Glomerular visceral epithelial cell (primary cell): ENCODE measurements around the gene CTNNAL1.

Experiments
- DNase-seq: peaks from one replicate; pipeline ENCODE4 v3.0.0-alpha.2; 2016; ENCODE audit errors: extremely low spot score

Gene CTNNAL1

DNA sequence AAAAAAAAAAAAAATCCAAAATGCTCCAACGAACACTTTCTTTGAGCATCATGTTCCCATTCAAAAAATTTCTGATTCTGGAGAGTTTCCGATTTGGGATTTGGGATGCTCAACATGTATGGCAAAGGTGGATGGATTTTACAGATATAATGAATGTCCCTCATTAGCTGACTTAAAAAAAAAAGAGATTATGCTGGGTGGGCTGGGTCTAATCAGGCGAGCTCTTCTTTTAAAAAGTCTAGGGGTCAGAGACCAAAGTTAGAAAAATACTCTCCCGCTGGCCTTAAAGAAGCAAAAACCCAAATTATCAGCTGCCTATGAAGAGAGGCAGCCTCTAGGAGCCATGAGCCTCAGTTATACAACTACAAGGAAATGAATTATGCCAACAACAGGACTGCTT is 15.2 kb upstream of the CTNNAL1 start:
- DNase-seq: no peak

DNA sequence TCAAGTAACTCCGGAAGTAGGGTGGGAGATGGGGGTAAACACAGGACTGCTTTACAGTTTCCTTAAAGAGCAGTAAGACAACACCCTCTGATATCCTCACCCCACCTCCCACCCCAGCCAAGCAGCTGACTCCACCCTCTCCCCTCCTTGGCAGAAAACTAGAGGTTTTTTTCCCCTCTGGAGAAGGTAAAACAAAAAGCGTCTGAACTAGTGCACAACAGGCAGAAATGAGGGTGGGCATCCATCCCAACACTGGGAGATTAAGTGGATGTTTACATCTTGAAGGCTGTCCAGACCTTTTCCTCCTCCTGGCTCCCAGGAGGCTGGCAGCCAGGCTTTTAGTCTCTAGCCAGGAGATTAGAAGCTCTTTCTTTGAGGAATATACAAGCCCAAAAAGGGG is 13.9 kb upstream of the CTNNAL1 start:
- no peak for DNase-seq

DNA sequence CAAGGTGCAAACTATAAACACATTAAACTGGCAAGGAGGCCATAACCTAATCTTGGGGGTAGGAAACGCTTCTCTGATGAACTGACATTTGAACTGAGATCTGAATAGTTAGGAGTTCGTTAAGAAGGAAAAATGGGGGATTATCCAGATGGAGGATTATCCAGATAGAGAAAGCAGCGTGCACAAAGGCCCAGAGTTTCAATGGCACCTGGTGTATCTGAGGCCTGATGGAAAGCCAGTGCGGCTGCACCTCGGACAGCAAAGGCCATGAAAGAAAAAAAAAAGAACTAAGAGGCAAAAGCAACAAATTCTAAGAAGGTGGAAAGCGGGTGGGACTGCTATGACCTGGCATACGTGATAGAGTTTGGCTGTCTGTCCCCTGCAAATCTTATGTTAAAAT is 13.0 kb upstream of the CTNNAL1 start:
- DNase-seq: no peak

DNA sequence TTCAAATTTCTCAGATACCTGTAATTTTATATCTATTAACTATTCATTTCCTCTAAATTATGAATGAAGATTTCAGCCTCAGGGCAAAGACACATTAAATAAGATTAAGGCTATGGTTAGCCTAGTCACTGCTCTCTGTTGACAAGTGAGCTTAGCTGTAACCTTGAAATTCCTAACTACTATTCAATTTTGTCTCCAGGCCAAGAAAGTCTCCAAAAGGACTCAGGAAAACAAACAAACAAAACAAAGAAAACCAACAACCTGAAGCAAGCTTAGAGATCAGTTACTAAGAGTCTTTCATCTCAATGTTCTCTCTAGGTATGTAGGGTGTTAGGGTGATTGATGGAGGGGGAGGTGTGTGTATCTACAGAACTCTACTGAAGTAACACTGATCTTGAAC is 9.6 kb upstream of the CTNNAL1 start:
- DNase-seq: no peak

DNA sequence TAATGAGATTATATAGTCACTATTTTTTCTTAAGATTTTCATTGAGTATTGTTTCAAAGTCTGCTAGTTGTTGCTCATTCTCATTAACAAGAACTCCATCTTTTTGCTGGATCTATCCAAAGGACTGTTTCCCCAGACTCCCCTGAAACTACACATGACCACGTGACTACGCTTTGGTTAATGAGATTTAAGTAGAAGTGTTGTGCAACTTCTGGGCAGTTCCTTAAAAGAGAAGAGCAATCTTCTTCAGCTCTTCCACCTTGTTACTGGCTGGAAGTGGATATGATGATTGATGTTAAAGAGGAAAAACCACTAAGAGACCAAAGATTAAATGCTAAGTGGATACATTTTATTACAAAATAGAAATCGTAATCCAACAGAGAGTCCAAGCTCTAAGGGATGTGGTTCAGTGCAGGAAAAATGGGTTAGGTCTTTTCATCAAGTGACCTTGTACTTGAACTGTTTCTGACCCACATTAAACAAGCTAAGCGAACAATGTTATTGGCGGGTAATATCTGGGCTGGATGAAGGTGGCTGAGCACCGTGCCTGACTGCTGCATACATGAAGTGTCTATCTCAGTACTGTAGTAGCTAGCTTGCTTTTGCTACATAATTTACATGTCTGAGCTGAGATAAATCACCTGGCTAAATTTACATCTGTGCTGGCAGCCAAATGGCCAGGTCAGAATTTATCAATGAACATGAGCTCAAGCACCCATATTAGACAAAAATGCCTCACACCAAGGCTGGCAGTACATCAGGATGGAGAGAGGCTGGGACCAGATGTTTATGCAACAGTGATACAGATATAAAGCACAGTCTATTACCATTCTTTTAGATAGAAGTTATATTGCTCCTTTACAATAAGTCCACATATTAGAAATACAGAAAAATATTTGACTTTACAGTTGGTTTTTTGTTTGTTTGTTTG is 7.5 kb upstream of the CTNNAL1 start:
- DNase-seq: no peak

DNA sequence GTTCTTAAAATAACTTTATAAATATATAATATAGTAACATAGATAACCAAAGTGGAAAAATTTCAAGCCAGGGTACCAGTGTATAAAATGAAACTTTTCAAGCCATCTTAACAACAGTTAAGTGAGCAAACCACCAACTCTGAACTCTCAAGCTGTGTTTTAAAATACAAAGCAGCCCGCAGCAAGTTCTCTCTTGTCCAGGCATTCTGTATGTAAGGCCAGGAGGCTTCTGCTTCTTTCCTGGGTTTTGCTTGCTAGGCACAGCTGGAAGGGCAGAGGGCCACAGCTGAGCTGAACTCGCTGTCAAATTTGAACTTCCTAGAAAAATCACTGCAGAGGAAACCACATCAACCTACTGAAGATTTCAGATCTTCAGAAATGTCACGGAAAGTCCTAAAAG is 6.8 kb upstream of the CTNNAL1 start:
- no peak for DNase-seq

DNA sequence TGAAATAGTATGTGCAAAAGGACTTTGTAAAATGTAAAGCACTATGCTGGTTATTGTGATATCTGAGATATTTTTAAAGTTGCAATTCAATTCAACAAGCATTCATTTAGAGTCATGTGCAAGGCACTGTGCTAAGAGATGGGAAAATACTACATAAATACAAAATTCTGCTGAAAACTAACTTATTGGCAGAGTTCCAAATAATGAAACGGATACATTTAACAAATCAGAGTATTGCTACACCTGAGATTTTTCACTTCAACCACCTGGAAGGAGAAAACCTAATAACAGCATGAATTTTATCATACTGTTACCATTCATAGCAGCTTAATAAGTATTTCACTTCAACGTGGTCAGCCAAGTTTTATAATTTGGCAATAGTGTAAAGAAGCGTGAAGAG is 6.1 kb upstream of the CTNNAL1 start:
- no peak for DNase-seq

DNA sequence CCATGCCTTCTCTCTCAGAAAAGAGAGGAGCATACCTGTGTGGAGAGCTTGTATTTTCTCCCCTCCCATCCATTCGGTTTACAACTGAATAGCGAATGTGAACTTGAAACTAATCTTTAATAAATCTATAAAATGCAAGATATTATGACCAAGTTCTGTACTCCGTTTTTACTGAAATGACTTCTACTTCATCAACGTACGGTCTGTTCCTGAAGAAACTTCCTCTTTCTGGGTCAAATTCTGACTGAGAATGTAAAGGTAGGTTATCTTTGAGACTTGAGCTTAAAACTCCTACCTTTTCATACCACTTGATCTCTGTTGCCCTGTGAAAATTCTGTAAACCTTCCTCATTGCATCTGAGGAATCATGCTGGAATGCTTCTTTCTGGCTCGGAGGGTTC is 4.2 kb upstream of the CTNNAL1 start:
- no peak for DNase-seq

DNA sequence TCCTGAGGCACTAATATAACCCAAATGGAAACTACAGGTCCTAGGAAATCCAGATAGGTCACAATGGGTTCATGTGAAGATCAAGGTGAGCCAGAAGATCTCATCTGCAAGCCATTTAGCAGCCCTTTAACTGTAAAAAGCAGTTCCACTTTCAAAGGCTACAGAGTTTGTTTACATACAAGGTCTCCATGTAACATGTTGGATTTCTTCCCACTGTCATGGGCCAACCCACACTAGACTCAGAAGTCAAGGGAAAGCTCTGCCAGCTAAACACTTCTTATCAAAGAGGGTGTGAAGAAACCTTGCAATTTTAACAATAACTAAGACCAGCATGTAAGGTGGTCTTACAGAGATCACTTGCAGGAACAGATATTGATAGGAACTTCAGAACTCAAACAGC is 3.8 kb upstream of the CTNNAL1 start:
- DNase-seq: no peak

DNA sequence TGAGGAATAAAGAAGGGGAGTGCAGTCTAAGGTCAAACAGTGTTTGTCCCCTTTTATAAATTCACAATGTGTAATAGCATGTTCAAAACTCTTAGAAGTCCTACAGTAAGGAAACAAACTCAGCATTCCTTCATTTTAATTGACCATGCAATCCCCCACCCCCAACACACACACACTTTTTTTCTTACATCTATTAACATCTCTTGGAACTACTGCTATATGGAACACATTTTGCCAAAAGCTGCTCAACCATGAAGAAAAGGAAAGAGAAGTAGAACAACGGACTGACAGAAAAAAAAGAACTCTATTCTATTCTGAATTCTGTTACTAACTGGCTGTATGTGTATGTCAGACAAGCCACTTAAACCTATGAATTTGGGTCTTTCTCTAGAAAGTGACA is 2.8 kb upstream of the CTNNAL1 start:
- peak; percentile 66 for DNase-seq

DNA sequence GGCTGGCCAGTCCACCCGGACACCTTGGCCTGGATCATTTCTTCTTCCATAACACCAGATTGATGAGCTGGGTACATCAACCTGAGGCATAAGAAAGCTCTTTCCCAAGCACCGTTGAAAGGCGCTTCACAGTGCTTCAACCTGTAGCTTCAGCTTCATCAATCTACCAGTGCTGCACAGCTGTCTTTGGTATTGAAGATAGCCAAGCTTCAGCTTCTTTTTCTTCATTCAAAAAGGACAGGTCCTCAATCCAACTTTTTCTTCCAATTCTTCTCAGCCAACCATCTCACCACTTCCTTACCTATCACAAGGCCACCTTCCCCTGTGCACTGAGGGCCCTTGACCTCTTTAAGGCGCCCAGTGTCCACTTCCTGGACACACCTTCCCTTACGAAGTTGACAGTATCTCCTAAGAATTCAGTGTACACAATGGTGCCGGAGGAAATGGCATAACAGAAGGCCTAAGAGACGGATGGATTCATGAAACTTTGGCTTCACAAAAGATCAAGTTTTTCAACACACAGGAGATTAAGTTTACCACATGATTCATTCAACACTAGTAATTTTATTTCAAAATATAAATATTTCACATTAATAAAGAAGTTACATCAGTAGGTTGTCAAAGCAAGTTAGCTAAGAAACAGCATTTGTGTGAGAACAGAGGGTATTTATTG is 1.4 kb upstream of the CTNNAL1 start:
- DNase-seq: no peak

DNA sequence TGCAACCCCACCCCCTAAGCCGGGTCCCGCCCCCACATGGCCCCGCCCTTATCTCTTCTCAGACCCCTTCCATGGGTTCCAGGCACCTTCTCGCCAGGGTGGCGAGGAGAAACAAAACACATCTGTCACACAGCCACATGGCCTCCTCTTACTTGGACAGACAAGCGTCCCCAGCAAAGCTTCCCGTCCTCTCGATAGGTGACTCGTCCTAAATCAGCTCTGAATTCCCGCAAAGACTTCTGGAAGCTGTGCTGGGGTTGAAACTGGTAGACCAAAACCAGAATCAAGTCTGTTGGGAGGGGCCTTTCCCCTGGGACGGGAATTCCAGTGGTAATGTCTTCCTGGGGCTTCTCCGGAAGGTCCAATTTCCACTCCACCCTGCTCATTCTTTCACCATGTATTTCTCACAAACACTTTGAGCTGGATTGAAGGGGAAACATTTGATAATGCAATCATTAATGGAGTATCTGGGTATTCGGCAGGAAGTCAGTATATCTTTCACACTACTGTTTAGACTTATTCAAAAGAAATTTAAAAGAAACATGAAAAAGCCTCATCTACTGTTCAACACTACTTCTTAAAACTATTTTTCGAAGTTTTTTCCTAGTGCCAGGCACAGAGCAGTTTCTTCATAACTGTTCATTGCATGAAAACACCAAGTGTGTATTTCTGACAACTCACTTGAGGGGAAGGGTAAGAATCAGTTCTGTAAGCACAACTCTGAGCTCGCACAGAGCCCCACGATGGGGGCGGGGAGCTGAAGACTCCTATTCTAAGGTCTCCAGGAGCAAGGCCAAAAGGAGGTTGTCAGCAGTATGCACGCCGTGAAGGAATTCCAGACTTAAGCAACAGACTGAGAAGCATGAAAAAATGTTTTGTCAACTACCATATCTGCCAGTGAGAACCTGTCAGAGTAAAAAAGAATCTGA is 644 bp upstream of the CTNNAL1 start:
- DNase-seq: peak; percentile 35

DNA sequence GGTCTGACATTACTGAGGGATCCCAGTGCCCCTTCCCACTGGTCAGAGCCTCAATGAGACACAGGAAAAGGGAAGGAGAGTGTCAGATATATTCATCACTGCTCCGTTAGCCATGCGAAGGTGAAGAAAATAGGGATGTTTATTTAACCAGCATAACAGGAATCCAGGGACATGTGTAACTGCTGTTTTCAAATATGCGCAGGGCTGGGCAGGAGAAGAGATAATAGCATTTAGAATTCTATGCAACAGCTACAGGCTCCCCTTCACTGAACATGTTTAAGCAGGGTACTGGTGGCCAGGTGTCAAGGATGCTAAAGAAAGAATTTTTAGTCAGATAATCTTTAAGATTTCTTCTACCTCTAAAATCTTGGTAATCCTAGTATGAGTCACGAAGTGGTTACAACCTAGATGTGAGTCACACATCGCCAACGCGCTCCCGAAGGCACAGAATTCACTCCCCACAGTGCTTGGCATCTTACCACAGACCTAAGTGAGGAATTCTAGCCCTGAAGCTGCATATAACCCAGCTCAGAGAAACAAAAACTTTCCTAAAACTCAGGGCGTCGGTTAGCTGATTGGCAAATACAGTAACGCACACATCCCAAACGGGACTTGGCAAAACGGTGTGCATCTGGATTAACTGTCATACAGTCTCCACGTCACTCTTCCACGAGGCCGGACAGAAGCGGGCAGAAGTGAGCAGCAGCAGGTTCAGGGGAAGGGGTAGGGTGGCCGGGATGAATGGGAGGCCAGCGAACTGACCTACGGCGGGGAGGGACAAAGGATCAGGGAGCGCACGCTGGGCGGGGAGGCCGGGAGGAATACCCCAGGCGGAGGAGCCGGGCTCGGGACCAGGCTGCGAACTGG is 1.1 kb downstream of the CTNNAL1 start:
- peak; percentile 95 for DNase-seq

DNA sequence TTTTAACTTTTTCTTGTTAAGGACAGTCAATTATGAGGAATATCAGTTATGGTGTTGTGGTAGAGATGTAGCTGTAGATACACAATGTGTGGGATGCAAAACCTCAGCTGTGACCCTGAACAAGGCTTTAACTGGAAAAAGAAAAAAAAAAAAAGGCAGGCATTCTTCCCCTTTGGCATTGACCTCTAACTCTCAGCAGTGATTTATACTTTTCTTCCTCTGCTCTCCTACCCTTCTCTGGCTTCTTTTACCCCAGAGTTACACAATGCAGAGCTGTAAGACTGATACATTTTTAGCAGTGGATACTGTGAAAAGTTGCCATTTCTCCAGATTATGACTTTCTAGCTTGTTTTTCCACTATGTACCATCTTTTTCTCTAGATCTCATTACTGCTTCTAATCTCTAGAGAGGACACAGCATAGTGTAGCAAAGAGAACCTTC is 2.0 kb downstream of the CTNNAL1 start:
- no peak for DNase-seq

DNA sequence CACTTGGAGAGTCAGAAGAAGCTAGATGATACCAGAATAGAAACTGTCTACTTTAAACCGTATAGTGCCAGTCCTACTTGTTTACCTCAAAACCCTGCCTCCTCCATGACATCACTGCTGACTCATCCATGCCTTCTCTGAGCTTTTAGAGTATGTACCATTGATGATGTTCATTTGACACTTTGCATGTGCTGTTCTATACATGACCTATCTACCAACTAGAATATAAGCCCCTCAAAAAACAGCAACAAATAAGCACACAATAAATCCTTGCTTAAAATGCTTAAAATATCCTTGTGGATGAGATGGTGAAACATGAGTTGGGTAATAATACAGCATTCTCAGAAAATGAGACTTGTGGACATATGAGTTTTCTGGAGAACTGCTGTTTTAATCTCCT is 2.6 kb downstream of the CTNNAL1 start:
- peak; percentile 45 for DNase-seq

DNA sequence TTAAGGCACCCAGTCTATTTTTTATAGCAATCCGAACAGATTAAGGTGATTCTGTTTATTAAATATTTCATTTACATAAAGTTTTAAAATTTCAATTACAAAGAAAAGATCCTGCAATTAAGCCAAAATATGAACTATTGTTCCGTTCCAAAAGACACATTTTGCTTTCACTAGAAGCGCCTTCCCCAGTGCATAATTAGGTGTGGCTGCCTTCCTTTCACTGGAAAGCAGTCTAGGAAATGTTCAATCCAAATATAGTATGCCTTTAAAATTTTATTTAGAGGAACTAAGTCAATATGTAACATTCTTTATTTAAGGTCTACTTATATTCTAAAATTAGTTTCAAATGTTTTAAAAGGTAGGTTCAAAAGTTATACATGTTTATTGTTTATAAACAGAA is 7.6 kb downstream of the CTNNAL1 start:
- DNase-seq: no peak

DNA sequence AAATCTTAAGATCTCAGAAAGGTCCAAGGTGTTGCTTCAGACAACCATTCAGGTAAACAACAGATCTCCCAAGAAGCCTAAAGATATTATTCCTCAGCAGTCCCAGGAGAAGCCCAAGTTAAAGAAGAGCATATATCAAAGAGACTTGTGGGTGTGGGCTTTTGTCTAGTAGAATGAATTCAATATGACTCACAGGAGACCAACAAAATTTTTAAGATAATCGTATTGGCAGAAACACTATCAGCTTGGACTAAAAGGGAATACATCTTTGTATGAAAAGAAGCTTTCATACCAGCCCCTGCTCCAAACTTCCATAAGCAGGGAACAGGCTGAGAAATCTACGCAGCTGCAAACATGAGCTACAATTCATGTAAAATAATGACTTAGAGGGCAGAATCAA is 10.2 kb downstream of the CTNNAL1 start:
- DNase-seq: no peak

DNA sequence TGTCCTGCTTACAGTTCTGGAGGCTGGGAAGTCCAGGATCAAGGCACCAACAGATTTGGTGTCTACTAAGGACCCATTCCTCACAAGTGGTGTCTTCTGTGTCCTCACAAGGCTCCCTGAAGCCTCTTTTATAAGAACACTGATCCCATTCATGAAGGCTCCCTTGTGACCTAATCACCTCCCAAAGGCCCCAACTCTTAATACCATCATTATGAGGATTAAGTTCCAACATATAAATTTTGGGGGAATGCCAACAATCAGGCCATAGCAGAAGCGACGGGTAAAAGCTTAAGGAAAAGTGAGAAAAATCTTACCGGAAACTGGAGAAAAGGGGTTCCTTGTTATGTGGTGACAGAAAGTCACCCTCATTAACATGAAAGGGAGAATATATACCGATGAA is 11.2 kb downstream of the CTNNAL1 start:
- DNase-seq: no peak

DNA sequence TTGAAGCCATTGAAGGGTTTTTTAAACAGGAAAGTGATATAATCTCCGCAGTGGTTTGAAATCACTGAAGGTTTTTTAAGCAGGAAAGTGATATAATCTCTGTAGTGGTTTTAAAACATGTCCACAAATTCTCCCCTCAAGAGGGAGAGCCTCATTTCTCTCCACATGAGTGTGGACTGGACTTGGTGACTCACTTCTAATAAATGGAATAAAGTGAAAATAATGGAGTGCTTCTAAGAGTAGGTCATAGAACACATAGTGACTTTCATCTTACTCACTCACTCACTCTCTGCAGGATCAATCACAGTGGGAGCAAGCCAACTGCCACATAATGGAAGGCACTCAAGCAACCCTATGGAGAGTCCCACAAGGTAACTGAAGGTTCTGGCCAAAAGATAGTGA is 12.0 kb downstream of the CTNNAL1 start:
- peak; percentile 72 for DNase-seq

DNA sequence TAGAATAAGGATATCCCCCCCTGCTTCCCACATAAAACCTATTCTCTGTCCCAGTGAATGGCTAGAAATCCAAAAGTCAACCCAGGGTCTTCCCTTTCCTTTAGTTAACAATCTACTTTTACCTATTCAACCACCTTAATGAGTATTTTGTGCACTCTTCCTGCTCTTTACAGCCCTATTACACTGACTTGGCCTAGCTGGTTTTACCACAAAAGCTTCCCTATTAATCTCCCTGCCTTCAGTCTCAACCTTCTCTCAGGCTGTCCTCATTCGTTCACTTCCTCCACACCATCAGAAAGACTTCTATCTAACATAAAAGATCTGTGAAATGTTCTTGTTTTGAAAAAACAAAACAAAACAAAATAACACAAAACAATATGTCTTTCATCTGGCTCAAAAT is 16.2 kb downstream of the CTNNAL1 start:
- no peak for DNase-seq

DNA sequence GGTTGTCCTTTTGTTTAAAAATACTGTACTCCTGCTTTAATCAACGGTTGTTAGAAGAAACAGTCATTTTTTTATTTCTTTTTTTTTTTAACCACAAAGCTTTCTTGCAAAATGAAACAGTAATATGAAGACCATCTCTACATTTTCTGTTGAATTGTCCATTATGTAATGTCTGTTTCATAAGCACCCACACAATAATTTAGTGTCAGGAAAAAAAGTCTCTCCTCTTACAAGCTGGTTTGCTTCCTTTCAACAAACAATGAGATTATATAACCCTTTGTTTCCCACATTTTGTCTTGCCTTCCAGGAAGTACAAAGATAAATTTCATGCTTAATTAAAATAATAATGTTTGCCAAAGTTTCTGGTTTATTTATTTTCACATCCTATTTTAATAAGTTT is 16.7 kb downstream of the CTNNAL1 start:
- no peak for DNase-seq
